ENCODE results near the gene RYR2. TPM values are rescaled to one million over a fixed set of nuclear protein-coding genes. Genes with fewer than 3 reads are reported as not detected.

The RYR2 gene
- total and polyA plus RNA-seq, 2 of the 8 experiments (the other 6 are each of a cell fraction or from before 2014, with no cell fraction given), result 1.3 to 4.4 TPM

DNA sequence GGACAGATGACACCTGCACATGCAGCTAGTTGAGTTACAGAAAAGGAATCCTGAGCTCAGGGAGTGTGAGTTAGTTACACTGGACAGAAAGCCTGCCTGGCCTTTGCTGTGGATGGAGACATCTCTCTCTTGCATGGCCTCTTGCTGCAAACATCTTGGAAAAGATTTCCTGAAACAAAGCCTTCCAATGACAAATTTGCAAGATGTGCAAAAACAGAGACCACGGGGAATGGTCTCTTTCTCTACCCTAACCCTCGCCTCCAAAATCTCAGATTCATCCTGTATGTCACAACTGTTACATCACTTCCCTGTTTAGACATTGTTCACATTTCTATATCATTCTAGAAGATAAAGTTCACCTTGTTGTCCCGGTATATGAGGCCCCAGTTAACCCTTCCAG is 415.6 kb downstream of the RYR2 start:
- Histone ChIP-seq H3K4ac (replicated peaks; ENCODE audit: insufficient read length, low read depth, low read length) (no peak overlapping the region), H3K9ac (replicated peaks in 1 of 4; ENCODE audit: extremely low read depth in 1 of 4, low read depth in 3 of 4, low read length in 3 of 4) (no peak overlapping the region), H3K23me2 (ENCODE audit: low read depth, low read length) (no peaks in the 10 kb centered on the region), H3K18ac (ENCODE audit: extremely low read depth, low read length) (no peak overlapping the region), H2AFZ (ENCODE audit: low read length) (no peak overlapping the region), H2BK12ac (ENCODE audit: low read depth, low read length) (no peak overlapping the region), H4K20me1 (replicated peaks in 1 of 2; ENCODE audit: control insufficient read depth in 1 of 2, insufficient read depth in 2 of 2, low read length in 2 of 2) (no peaks in the 10 kb centered on the region), H3K14ac (ENCODE audit: insufficient read length) (no peak overlapping the region), H3K27me3 (replicated peaks in 1 of 4; ENCODE audit: control insufficient read depth in 3 of 4, extremely low read depth in 1 of 4, insufficient read depth in 3 of 4, low read length in 3 of 4) (no peaks in the 10 kb centered on the region), H4K8ac (ENCODE audit: extremely low read depth, insufficient read depth, low read length) (no peak overlapping the region), H3K56ac (replicated peaks; ENCODE audit: insufficient read length, low read depth, low read length) (no peak overlapping the region), H3K27ac (ENCODE audit: low read depth, low read length) (no peak overlapping the region), H2BK15ac (ENCODE audit: low read length) (no peak overlapping the region), H3K9me3 (ENCODE audit: insufficient read depth in 2 of 2, low read depth in 1 of 2, low read length in 1 of 2) (no peaks in the 10 kb centered on the region), H2BK120ac (replicated peaks; ENCODE audit: low read depth, low read length) (no peak overlapping the region), H3K23ac (ENCODE audit: insufficient read length) (no peak overlapping the region), H3K4me3 (ENCODE audit: extremely low read depth in 1 of 4, insufficient read depth in 2 of 4, low read depth in 3 of 4, low read length in 4 of 4) (no peak overlapping the region), H3K4me2 (ENCODE audit: insufficient read depth in 1 of 2, low read depth in 2 of 2, low read length in 2 of 2) (no peak overlapping the region), H3K79me2 (ENCODE audit: control insufficient read depth in 1 of 2, insufficient read depth in 2 of 2, low read length in 2 of 2) (no peaks in the 10 kb centered on the region), H4K5ac (ENCODE audit: insufficient read length, low read depth, low read length) (no peak overlapping the region), H2BK20ac (ENCODE audit: low read length) (no peak overlapping the region), H2AK5ac (ENCODE audit: low read depth, low read length) (no peak overlapping the region), H3K79me1 (ENCODE audit: low read depth, low read length) (no peaks in the 10 kb centered on the region), H4K91ac (replicated peaks; ENCODE audit: insufficient read length, low read length) (no peak overlapping the region), H2BK5ac (ENCODE audit: low read depth, low read length) (no peak overlapping the region), H3K4me1 (replicated peaks in 1 of 4; ENCODE audit: control insufficient read depth in 3 of 4, insufficient read depth in 4 of 4, low read length in 3 of 4) (no peaks in the 10 kb centered on the region), H3K36me3 (ENCODE audit: control insufficient read depth in 2 of 4, insufficient read depth in 4 of 4, low read length in 3 of 4) (no peaks in the 10 kb centered on the region; a peak in 2 of 8 replicates)
- CTCF ChIA-PET (ENCODE audit: partially characterized antibody), result interaction anchor here (1.0 kb wide), 1 partner anchor 14 kb away, joined by 3 read pairs; no protein-coding TSS in a partner anchor
- WGBS, 2 experiments (ENCODE audit: extremely low coverage in 1 of 2, insufficient coverage in 1 of 2, insufficient read length in 1 of 2, insufficient replicate concordance in 2 of 2, low coverage in 1 of 2, low lambda C conversion rate in 2 of 2, missing lambda C conversion rate in 1 of 2), result 96% methylated on average over 3 of the region's 3 CpGs; no CpG with 5 or more reads in 1 of the 2 experiments
- FAIRE-seq, result no peak
- no peak for DNase-seq (ENCODE audit: low read depth in 1 of 2, low spot score in 2 of 2)
- POLR2A ChIA-PET (ENCODE audit: partially characterized antibody), result no interaction called here
- TF ChIP-seq HDAC2 (IDR thresholded peaks at IDR 0.05; ENCODE audit: borderline replicate concordance in 1 of 2, low read depth in 2 of 2, low read length in 2 of 2) (no peak), JUND (IDR thresholded peaks at IDR 0.05; ENCODE audit: low read length) (no peak)
